GM12891 (cell line): ENCODE measurements around the gene USP37.

ENCODE experiments used
- PAX5 ChIP-seq: IDR thresholded peaks from 2 replicates; pipeline ENCODE4 v1.6.1; 2011; ENCODE audit warnings: low read length, moderate library complexity, mild to moderate bottlenecking; ENCODE audit not compliant: insufficient read depth, severe bottlenecking
- POLR2A ChIP-seq: IDR thresholded peaks from 2 replicates; pipeline ENCODE4 v1.6.1; 2011; ENCODE audit warnings: low read depth, low read length, control low read depth
- POLR2AphosphoS5 ChIP-seq: IDR thresholded peaks from 2 replicates; pipeline ENCODE4 v1.6.1; 2011; ENCODE audit warnings: low read depth, low read length, control low read depth
- SPI1 ChIP-seq: IDR thresholded peaks from 2 replicates; pipeline ENCODE4 v1.6.1; 2011; ENCODE audit warnings: low read depth, low read length, control low read depth
- TAF1 ChIP-seq: IDR thresholded peaks from 2 replicates; pipeline ENCODE4 v1.6.1; 2011; ENCODE audit warnings: low read depth, low read length, control low read depth

GRCh38 chr2:218448934-218449333 lies 119.2 kb downstream of the USP37 start:
- TF ChIP-seq POLR2A: no peak
- TF ChIP-seq POLR2AphosphoS5: no peak
- TF ChIP-seq PAX5: no peak
- TF ChIP-seq TAF1: no peak
- TF ChIP-seq SPI1: no peak
